H1 (cell line): ENCODE results near the gene SRSF8. TPM values are rescaled to one million over a fixed set of nuclear protein-coding genes. Genes with fewer than 3 reads are reported as not detected.

ENCODE experiments used
- CTCF ChIA-PET: fragments of 300-600 bp; sonication (Branson Sonifier 250); formaldehyde crosslinking; loops from one replicate; lab custom pipeline; 2021; ENCODE audit not compliant: partially characterized antibody; lab: Charles Lee
- POLR2A ChIA-PET: fragments of 300-600 bp; sonication (Branson Sonifier 250); formaldehyde crosslinking; loops from one replicate; lab custom pipeline; 2021; ENCODE audit warnings: inconsistent platforms; ENCODE audit not compliant: partially characterized antibody; lab: Charles Lee
- DNase-seq, 2 experiments: peaks; one replicate each; pipeline versions ENCODE4 v3.0.0 to v3.0.0-alpha.2; 2010 to 2022; ENCODE audit warnings: low spot score in 2 of 2, low read depth in 1 of 2, mixed read lengths in 1 of 2
- FAIRE-seq: peaks from 2 replicates; lab custom pipeline; 2011; peaks lifted over from hg19 to GRCh38; lab: Jason Lieb, UNC
- H2AFZ ChIP-seq: 2 replicates; pipeline ENCODE4 v1.8.1; 2012; ENCODE audit warnings: low read length, inconsistent platforms
- H2AK5ac ChIP-seq: 2 replicates; pipeline ENCODE4 v1.6.1; 2013; ENCODE audit warnings: low read depth, low read length
- H2BK120ac ChIP-seq: replicated peaks from 2 replicates; pipeline ENCODE3; 2013; ENCODE audit warnings: low read depth, low read length, inconsistent platforms
- H2BK12ac ChIP-seq: 2 replicates; pipeline ENCODE4 v1.6.1; 2013; ENCODE audit warnings: low read depth, low read length
- H2BK15ac ChIP-seq: 2 replicates; pipeline ENCODE4 v1.6.1; 2013; ENCODE audit warnings: low read length
- H2BK20ac ChIP-seq: 2 replicates; pipeline ENCODE4 v1.6.1; 2013; ENCODE audit warnings: low read length
- H2BK5ac ChIP-seq: 2 replicates; pipeline ENCODE4 v1.6.1; 2013; ENCODE audit warnings: low read depth, low read length
- H3K14ac ChIP-seq: 2 replicates; pipeline ENCODE4 v1.6.1; 2013; ENCODE audit warnings: inconsistent platforms; ENCODE audit not compliant: insufficient read length
- H3K18ac ChIP-seq: 2 replicates; pipeline ENCODE4 v1.6.1; 2013; ENCODE audit warnings: low read length; ENCODE audit errors: extremely low read depth
- H3K23ac ChIP-seq: 2 replicates; pipeline ENCODE4 v1.6.1; 2013; ENCODE audit warnings: inconsistent platforms; ENCODE audit not compliant: insufficient read length
- H3K23me2 ChIP-seq: 2 replicates; pipeline ENCODE4 v1.6.1; 2013; ENCODE audit warnings: low read depth, low read length
- H3K27ac ChIP-seq: 2 replicates; pipeline ENCODE4 v1.6.1; 2011; ENCODE audit warnings: low read depth, low read length, inconsistent platforms
- H3K27me3 ChIP-seq, 4 experiments: replicated peaks in 1 of 4; 1 replicate in 1 of 4; 2 replicates in 3 of 4; pipeline versions ENCODE4 v1.6.1 to v1.8.1; 2011 to 2013; ENCODE audit warnings: low read length in 3 of 4, mild to moderate bottlenecking in 3 of 4, inconsistent platforms in 2 of 4, mixed read lengths in 2 of 4, moderate library complexity in 1 of 4; ENCODE audit not compliant: control insufficient read depth in 3 of 4, insufficient read depth in 3 of 4; ENCODE audit errors: extremely low read depth in 1 of 4
- H3K36me3 ChIP-seq, 4 experiments: 2 replicates each; pipeline versions ENCODE4 v1.6.1 to v1.8.1; 2011 to 2013; ENCODE audit warnings: mild to moderate bottlenecking in 4 of 4, low read length in 3 of 4, moderate library complexity in 2 of 4, control low read depth in 1 of 4, inconsistent platforms in 1 of 4; ENCODE audit not compliant: insufficient read depth in 4 of 4, control insufficient read depth in 2 of 4
- H3K4ac ChIP-seq: replicated peaks from 2 replicates; pipeline ENCODE3; 2013; ENCODE audit warnings: low read length, low read depth, mixed read lengths, inconsistent platforms; ENCODE audit not compliant: insufficient read length
- H3K4me1 ChIP-seq, 4 experiments: replicated peaks in 1 of 4; 1 replicate in 1 of 4; 2 replicates in 3 of 4; pipeline versions ENCODE4 v1.6.1 to v1.8.1; 2011 to 2013; ENCODE audit warnings: low read length in 3 of 4, inconsistent platforms in 2 of 4, mixed read lengths in 1 of 4; ENCODE audit not compliant: insufficient read depth in 4 of 4, control insufficient read depth in 3 of 4
- H3K4me2 ChIP-seq, 2 experiments: 2 replicates each; pipeline versions ENCODE4 v1.6.1 to v1.8.1; 2011 to 2013; ENCODE audit warnings: low read depth in 2 of 2, low read length in 2 of 2, control low read depth in 1 of 2, inconsistent platforms in 1 of 2, mild to moderate bottlenecking in 1 of 2; ENCODE audit not compliant: insufficient read depth in 1 of 2
- H3K4me3 ChIP-seq, 4 experiments: fragments of 200-600, 300-600 bp in 1 of 4; sonication (generic), shearing (Covaris generic), sonication (Bioruptor Twin) in 1 of 4; 2 replicates each; pipeline versions ENCODE4 v1.5.1 to v1.8.1; 2011 to 2016; ENCODE audit warnings: low read length in 4 of 4, low read depth in 3 of 4, control low read depth in 2 of 4, inconsistent platforms in 2 of 4, mild to moderate bottlenecking in 2 of 4, mixed read lengths in 1 of 4, moderate library complexity in 1 of 4; ENCODE audit not compliant: insufficient read depth in 2 of 4; ENCODE audit errors: extremely low read depth in 1 of 4
- H3K56ac ChIP-seq: replicated peaks from 2 replicates; pipeline ENCODE3; 2013; ENCODE audit warnings: low read depth, mild to moderate bottlenecking, mixed read lengths, low read length, inconsistent platforms; ENCODE audit not compliant: insufficient read length
- H3K79me1 ChIP-seq: 2 replicates; pipeline ENCODE4 v1.6.1; 2013; ENCODE audit warnings: low read depth, low read length, control low read depth
- H3K79me2 ChIP-seq, 2 experiments: 2 replicates each; pipeline versions ENCODE4 v1.6.1 to v1.8.1; 2012 to 2013; ENCODE audit warnings: low read length in 2 of 2, mild to moderate bottlenecking in 2 of 2, inconsistent platforms in 1 of 2; ENCODE audit not compliant: insufficient read depth in 2 of 2, control insufficient read depth in 1 of 2
- H3K9ac ChIP-seq, 4 experiments: replicated peaks in 1 of 4; 1 replicate in 1 of 4; 2 replicates in 3 of 4; pipeline versions ENCODE4 v1.6.1 to v1.8.1; 2011 to 2013; ENCODE audit warnings: low read depth in 3 of 4, low read length in 3 of 4, control low read depth in 2 of 4, mild to moderate bottlenecking in 2 of 4, moderate library complexity in 2 of 4, inconsistent platforms in 1 of 4; ENCODE audit errors: extremely low read depth in 1 of 4
- H3K9me3 ChIP-seq, 2 experiments: 2 replicates each; pipeline versions ENCODE4 v1.6.1 to v1.8.1; 2012 to 2013; ENCODE audit warnings: mild to moderate bottlenecking in 2 of 2, moderate library complexity in 2 of 2, control low read depth in 1 of 2, inconsistent platforms in 1 of 2, low read depth in 1 of 2, low read length in 1 of 2, mixed read lengths in 1 of 2; ENCODE audit not compliant: insufficient read depth in 2 of 2
- H4K20me1 ChIP-seq, 2 experiments: replicated peaks in 1 of 2; 2 replicates each; pipeline versions ENCODE3 to v1.8.1; 2011 to 2013; ENCODE audit warnings: inconsistent platforms in 2 of 2, low read length in 2 of 2, mild to moderate bottlenecking in 1 of 2; ENCODE audit not compliant: insufficient read depth in 2 of 2, control insufficient read depth in 1 of 2
- H4K5ac ChIP-seq: 2 replicates; pipeline ENCODE4 v1.6.1; 2013; ENCODE audit warnings: low read length, low read depth, mixed read lengths, inconsistent platforms; ENCODE audit not compliant: insufficient read length
- H4K8ac ChIP-seq: 2 replicates; pipeline ENCODE4 v1.8.0; 2013; ENCODE audit warnings: mild to moderate bottlenecking, moderate library complexity, low read length, inconsistent platforms; ENCODE audit not compliant: insufficient read depth; ENCODE audit errors: extremely low read depth
- H4K91ac ChIP-seq: replicated peaks from 2 replicates; pipeline ENCODE3; 2013; ENCODE audit warnings: low read length, mixed read lengths, inconsistent platforms; ENCODE audit not compliant: insufficient read length
- CTBP2 ChIP-seq: IDR thresholded peaks from 2 replicates; pipeline ENCODE4 v1.7.0; 2011; ENCODE audit warnings: borderline replicate concordance, mild to moderate bottlenecking, moderate library complexity, mixed read lengths, low read length; ENCODE audit not compliant: insufficient read depth, insufficient read length
- NANOG ChIP-seq: IDR thresholded peaks from 2 replicates; pipeline ENCODE4 v1.6.1; 2011; ENCODE audit warnings: low read length, low read depth, mild to moderate bottlenecking, inconsistent platforms; ENCODE audit not compliant: insufficient read depth, poor library complexity, severe bottlenecking
- WGBS, 2 experiments: shearing (Covaris generic) in 1 of 2; methylation state at CpG; one replicate each; pipeline versions ENCODE4 v1.1.6 to v1.1.7; 2013 to 2015; ENCODE audit warnings: low lambda C conversion rate in 2 of 2, mixed read lengths in 2 of 2, inconsistent platforms in 1 of 2, low coverage in 1 of 2, missing lambda C conversion rate in 1 of 2; ENCODE audit not compliant: insufficient replicate concordance in 2 of 2, insufficient coverage in 1 of 2, insufficient read length in 1 of 2; ENCODE audit errors: extremely low coverage in 1 of 2, missing lambda C conversion rate in 1 of 2; 5-methylcytosine and 5-hydroxymethylcytosine counted together
- polyA plus RNA-seq, 7 experiments: library from polyadenylated mRNA; depleted of rRNA in 3 of 7; stranded (reverse) in 5 of 7; unstranded in 2 of 7; fragments of >200 nt in 5 of 7; fragments of 200-250 nt in 2 of 7; gene quantifications; 1 replicate in 5 of 7; 2 replicates in 1 of 7; 4 replicates in 1 of 7; pipeline versions ENCODE4 v1.2.1 to v1.2.3, GENCODE V29; 2011 to 2013; ENCODE audit warnings: missing spikeins in 2 of 7, mixed read lengths in 2 of 7
- total RNA-seq: library from RNA; stranded (reverse); fragmentation: NEBNext Ultra II Directional; extraction: Animal tissue kit (Norgen Biotek cat#: 25700); gene quantifications from 2 replicates; pipeline ENCODE4 v1.2.1, GENCODE V29; 2021

The SRSF8 gene
- total and polyA plus RNA-seq, 2 of the 8 experiments (the other 6 are each of a cell fraction or from before 2014, with no cell fraction given), result 13.2 to 18.5 TPM

DNA sequence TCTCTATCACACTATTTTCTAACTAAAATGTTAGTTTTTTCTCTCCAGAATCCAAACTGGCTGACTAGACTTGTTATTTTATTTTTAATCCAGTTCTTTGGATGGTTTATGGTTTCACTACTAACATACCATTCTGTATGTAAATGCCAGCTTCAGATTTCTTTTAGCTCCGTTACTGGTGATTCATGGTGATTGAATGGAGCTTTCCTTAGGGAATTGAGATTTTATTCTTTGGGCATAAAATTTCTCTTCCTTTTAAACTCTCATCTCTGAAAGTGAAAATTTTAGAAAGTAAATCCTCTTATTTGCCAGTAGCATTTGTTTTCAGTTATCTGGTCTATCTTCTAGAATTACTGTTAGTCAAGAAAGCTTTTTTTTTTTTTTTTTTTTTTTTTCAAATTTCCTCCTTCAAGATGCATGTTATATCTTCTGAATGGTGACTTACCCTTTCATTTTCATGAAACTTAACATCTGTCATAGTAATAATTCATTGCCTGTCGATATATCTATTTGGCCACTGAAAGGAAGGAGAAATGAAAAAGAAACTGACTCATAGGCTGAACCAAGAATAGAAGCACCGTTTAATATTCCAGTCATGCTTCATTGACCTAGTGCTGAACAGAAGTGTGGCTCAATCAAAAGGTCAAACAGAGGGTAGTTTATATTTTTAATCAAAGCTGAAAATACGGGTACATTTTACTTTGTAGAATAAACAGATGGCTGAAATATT is 29.3 kb downstream of the SRSF8 start:
- Histone ChIP-seq H4K20me1 (no peaks in the 10 kb centered on the region), H3K56ac (no peak overlapping the region), H3K9me3 (no peaks in the 10 kb centered on the region), H2BK5ac (no peak overlapping the region), H4K8ac (no peak overlapping the region), H2BK120ac (no peak overlapping the region)
- 77% methylated on average over 4 of the region's 4 CpGs; no CpG with 5 or more reads in 1 of the 2 experiments for WGBS, 2 experiments
- TF ChIP-seq CTBP2 (no peak), NANOG (no peak)
- TF ChIP-seq, all 59 proteins: peak for 0
- H2BK15ac ChIP-seq, result no peak overlapping the region
- no peak overlapping the region for H3K4ac ChIP-seq
- no peak for DNase-seq
- H3K4me3 ChIP-seq, result no peak overlapping the region
- no peaks in the 10 kb centered on the region for H3K79me1 ChIP-seq
- H3K27ac ChIP-seq, result no peak overlapping the region
- ChIA-PET POLR2A (interaction anchor here (1.8 kb wide), 1 partner anchor 12 kb away, joined by 5 read pairs; no protein-coding TSS in a partner anchor), CTCF (interaction anchor here (1.4 to 9.0 kb wide), 3 partner anchors 11 to 29 kb away, joined by 3 to 127 read pairs (median 4); partner anchors contain the start of gene SRSF8)
- no peak overlapping the region for H4K5ac ChIP-seq
- no peaks in the 10 kb centered on the region for H3K23me2 ChIP-seq
- H3K14ac ChIP-seq, result no peak overlapping the region
- H3K4me2 ChIP-seq, result no peak overlapping the region
- no peaks in the 10 kb centered on the region; a peak in 1 of 7 replicates for H3K4me1 ChIP-seq
- H3K79me2 ChIP-seq, result no peaks in the 10 kb centered on the region
- FAIRE-seq, result no peak
- no peak overlapping the region for H2AK5ac ChIP-seq
- H2AFZ ChIP-seq, result no peak overlapping the region
- H3K27me3 ChIP-seq, result peaks cover 4 to 13% (median 10%) of the 10 kb centered on the region in 4 experiments
- H2BK20ac ChIP-seq, result no peak overlapping the region
- no peak overlapping the region for H3K18ac ChIP-seq
- H4K91ac ChIP-seq, result no peak overlapping the region
- no peak overlapping the region for H2BK12ac ChIP-seq
- H3K9ac ChIP-seq, result no peak overlapping the region
- no peaks in the 10 kb centered on the region for H3K36me3 ChIP-seq
- no peak overlapping the region for H3K23ac ChIP-seq
